ENCODE results near the gene NPM1.
"Not testable (repeated sequence)": the region's sequence is repeated elsewhere in the genome, so short reads cannot be mapped to it uniquely, and the experiment has no call there.

DNA sequence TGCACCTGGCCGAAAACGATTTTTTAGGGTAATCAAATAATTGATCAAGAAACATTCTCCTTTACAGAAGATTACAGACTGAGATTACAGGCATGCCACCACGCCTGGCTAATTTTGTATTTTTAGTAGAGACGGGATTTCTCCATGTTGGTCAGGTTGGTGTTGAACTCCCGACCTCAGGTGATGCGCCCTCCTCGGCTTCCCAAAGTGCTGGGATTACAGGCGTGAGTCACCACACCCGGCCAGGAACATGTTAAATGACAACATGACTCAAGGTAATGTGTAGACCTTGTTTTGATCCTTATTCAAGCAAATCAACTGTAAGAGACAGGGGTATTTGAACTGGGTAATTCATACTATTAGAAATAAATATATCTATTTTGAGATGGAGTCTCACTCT lies 3.2 kb upstream of the NPM1 start:
- TF ChIP-seq, protein P1, sequence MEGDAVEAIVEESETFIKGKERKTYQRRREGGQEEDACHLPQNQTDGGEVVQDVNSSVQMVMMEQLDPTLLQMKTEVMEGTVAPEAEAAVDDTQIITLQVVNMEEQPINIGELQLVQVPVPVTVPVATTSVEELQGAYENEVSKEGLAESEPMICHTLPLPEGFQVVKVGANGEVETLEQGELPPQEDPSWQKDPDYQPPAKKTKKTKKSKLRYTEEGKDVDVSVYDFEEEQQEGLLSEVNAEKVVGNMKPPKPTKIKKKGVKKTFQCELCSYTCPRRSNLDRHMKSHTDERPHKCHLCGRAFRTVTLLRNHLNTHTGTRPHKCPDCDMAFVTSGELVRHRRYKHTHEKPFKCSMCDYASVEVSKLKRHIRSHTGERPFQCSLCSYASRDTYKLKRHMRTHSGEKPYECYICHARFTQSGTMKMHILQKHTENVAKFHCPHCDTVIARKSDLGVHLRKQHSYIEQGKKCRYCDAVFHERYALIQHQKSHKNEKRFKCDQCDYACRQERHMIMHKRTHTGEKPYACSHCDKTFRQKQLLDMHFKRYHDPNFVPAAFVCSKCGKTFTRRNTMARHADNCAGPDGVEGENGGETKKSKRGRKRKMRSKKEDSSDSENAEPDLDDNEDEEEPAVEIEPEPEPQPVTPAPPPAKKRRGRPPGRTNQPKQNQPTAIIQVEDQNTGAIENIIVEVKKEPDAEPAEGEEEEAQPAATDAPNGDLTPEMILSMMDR (IDR thresholded peaks at IDR 0.05 in 2 of 3, conservative IDR thresholded peaks at IDR 0.05 in 1 of 3; ENCODE audit: borderline replicate concordance in 1 of 3, insufficient read depth in 1 of 3, low read depth in 2 of 3, low read length in 2 of 3), result not testable (repeated sequence)
- TF ChIP-seq, protein P2, sequence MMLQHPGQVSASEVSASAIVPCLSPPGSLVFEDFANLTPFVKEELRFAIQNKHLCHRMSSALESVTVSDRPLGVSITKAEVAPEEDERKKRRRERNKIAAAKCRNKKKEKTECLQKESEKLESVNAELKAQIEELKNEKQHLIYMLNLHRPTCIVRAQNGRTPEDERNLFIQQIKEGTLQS (IDR thresholded peaks at IDR 0.05), result not testable (repeated sequence)
- TF ChIP-seq EZH2 (IDR thresholded peaks at IDR 0.05); POLR2AphosphoS5 (IDR thresholded peaks at IDR 0.05; ENCODE audit: low read depth, low read length): not testable (repeated sequence)
